Stimulated activated CD4-positive, alpha-beta T cell treated with anti-CD3 and anti-CD28 coated beads, Interleukin-4, amount 100 ng/mL, for 1 hour (primary cell): ENCODE measurements around the gene LUC7L3.
"Not testable (repeated sequence)": the region's sequence is repeated elsewhere in the genome, so short reads cannot be mapped to it uniquely, and the experiment has no call there.

Source experiments
- DNase-seq: peaks from one replicate; pipeline ENCODE4 v3.0.0-alpha.2; 2020

Gene LUC7L3

GRCh38 chr17:50790618-50791017 lies 71.2 kb downstream of the LUC7L3 start:
- no peak for DNase-seq

- DNase-seq: no peak
Observed at GRCh38 chr17:50792132-50792531, 72.7 kb downstream of the LUC7L3 start.

GRCh38 chr17:50793007-50793406 lies 73.6 kb downstream of the LUC7L3 start:
- no peak for DNase-seq

GRCh38 chr17:50794361-50794760 lies 75.0 kb downstream of the LUC7L3 start:
- DNase-seq: no peak

GRCh38 chr17:50797135-50797810 lies 77.9 kb downstream of the LUC7L3 start:
- no peak for DNase-seq

GRCh38 chr17:50798424-50799288 lies 79.3 kb downstream of the LUC7L3 start:
- no peak for DNase-seq

- DNase-seq: no peak
Observed at GRCh38 chr17:50799582-50799981, 80.2 kb downstream of the LUC7L3 start.

- DNase-seq: no peak
Observed at GRCh38 chr17:50800196-50800700, 80.8 kb downstream of the LUC7L3 start.

GRCh38 chr17:50802609-50803571 lies 83.5 kb downstream of the LUC7L3 start:
- DNase-seq: no peak

GRCh38 chr17:50803676-50804075 lies 84.3 kb downstream of the LUC7L3 start:
- DNase-seq: no peak

GRCh38 chr17:50804749-50805475 lies 85.5 kb downstream of the LUC7L3 start:
- not testable (repeated sequence) for DNase-seq

GRCh38 chr17:50805486-50805885 lies 86.1 kb downstream of the LUC7L3 start:
- no peak for DNase-seq
